ENCODE results near the gene PEAR1.

PEAR1 gene, protein sequence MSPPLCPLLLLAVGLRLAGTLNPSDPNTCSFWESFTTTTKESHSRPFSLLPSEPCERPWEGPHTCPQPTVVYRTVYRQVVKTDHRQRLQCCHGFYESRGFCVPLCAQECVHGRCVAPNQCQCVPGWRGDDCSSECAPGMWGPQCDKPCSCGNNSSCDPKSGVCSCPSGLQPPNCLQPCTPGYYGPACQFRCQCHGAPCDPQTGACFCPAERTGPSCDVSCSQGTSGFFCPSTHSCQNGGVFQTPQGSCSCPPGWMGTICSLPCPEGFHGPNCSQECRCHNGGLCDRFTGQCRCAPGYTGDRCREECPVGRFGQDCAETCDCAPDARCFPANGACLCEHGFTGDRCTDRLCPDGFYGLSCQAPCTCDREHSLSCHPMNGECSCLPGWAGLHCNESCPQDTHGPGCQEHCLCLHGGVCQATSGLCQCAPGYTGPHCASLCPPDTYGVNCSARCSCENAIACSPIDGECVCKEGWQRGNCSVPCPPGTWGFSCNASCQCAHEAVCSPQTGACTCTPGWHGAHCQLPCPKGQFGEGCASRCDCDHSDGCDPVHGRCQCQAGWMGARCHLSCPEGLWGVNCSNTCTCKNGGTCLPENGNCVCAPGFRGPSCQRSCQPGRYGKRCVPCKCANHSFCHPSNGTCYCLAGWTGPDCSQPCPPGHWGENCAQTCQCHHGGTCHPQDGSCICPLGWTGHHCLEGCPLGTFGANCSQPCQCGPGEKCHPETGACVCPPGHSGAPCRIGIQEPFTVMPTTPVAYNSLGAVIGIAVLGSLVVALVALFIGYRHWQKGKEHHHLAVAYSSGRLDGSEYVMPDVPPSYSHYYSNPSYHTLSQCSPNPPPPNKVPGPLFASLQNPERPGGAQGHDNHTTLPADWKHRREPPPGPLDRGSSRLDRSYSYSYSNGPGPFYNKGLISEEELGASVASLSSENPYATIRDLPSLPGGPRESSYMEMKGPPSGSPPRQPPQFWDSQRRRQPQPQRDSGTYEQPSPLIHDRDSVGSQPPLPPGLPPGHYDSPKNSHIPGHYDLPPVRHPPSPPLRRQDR

DNA sequence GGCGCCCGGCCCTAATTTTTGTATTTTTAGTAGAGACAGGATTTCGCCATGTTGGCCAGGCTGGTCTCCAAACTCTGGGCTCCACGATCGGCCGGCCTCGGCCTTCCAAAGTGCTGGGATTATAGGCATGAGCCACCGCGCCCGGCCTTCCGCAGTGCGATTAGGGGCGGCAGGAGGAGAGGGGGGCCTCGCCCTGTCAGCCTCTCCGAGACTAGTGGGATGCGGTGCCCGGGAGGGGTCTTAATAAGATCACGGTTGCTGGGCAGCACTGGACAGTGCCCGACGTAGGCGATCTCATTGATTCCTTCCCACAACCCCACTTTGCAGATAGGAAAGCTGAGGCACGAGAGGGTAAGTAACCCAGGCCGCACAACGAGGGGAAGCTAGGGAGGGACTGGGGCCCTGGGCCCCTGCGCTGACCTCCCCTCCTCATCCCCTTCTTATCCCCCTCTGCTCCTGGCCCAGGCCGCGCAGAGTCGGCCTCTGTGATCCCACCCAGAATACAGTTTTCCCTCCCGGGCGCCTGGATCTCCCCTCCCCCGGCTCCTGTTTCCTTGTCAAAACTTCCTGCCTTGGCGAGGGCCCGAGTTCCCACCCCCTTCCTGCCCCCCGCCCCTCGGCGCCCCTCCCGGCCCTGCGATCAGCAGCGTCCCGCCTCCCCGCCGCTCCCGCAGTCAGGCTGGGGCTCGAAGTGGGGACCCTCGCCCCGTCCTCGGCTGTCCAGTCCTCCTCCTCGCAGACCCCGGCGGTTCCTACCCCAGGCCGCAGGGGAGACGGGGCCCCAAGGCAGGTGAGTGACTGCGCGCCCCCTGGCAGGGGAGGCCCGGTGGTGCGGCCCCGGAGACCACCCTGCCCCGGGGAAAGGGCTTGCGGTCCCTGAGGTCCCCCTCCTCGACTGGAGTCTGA is at the start of gene PEAR1:
Gene PEAR1, plus strand, starts transcription at position 671 of the 906 bp plus-strand sequence. CDS start 10,209 bp downstream, outside the sequence.
- no peak for DNase-seq (ENCODE audit: low read depth)

DNA sequence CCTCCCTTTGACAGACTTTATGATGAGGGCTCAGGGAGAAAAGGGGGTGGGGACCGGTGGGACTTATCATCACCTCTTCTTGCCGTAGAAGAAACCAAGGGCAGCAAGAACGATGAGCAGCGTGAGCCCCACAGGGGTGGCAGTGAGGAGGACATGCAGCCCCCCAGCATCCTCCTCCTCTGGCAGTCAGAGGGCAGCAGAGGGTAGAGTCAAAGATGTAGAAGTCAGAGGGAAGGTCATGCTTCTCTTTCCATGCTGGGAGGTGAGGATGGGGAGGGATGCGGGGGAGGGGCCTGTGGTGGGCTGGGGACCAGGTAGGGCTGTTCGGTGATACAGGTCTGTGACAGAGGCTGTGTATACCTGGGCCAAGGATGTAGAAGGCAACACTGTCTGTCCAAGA is 49.4 kb upstream of the PEAR1 start:
- DNase-seq (ENCODE audit: low read depth) = no peak

DNA sequence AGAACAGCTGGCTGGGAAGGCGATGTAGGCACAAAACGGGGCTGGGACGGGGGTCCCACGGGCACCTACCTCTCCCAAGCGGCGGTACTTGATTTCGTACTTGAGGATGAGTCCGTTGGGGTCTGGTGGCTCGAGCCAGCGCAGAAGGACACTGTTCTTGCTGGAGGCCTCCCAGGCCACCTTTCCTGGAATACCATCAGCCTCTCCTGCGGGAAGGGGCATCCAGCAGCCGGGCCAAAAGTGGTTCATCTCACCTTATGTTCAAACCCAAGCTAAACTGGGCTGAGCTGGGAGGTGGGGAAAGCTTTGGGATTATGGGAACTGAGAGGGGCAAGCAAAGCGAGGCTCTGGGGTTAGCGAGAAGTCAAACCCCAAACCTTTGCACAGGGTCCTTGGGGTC is 48.9 kb upstream of the PEAR1 start:
- no peak for DNase-seq (ENCODE audit: low read depth)

DNA sequence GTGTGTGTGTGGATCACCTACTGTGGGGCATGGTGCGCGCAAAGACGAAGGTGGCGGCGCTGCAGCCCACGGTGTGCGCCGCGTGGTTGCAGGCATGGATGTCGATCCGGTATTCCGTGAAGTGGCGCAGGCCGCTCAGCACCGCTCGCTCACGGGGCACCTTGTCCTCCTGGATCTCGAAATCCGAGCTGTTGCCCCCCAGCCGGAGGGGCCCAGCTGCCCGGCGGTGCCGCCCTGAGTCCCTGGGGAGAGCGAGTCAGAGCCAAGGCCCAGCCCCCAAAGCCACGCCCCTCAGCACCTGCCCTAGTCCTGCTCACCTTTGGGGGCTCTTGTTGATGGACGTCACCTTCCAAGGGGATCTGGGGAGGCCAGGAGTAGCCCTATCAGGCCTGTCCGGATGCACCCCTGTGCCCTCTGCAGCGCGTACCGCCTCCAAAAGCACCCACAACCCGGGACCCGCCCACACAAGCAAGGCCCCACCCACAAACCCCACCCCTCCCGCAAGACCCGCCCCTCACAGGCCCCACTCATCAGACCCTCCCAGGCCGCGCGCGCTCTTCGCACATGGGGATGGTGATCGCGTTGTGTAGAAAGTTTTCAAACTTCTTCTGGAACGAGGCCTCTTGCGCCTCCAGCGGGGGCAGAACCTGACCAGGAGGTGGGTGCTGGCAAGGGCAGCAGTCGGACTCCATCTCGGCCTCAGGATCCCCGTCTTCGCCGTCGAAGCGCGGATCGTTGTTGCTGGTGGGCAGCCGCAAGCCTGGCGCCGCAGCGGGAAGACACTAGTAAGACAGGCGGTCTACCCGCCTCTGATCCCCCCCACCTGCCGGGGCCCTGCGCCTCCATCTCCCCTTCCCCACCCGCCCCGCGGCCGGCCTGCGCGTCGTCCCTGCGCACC is 48.2 kb upstream of the PEAR1 start:
- no peak for DNase-seq (ENCODE audit: low read depth)

DNA sequence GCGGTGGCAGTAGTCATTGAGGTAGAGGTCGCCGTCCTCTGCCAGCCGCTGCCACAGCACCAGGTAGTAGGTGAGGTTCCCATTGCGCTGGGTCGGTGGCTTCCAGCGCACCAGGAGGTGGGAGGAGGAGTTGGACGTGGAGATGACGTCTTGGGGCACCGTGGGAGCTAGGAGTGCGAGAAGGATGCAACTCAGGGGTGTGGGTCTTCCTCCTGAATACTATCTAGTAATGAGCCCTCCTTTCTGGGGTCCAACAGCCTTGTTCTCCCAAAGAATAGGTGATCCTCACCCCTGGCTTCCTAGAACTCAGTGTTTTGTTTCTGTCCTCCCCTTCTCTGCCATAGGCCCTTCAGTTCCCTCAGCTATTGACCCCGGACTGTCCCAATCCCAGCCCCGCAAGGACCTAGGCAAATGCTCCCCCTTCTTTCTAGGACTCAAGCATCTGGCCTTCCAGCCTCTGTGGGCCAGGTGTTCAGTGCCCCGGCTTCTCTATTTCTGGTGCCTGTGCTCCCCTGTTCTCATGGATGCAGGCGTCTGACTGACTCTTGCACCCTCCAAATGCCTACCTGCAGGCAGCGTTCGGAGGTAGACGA is 47.5 kb upstream of the PEAR1 start:
- DNase-seq (ENCODE audit: low read depth) = no peak

DNA sequence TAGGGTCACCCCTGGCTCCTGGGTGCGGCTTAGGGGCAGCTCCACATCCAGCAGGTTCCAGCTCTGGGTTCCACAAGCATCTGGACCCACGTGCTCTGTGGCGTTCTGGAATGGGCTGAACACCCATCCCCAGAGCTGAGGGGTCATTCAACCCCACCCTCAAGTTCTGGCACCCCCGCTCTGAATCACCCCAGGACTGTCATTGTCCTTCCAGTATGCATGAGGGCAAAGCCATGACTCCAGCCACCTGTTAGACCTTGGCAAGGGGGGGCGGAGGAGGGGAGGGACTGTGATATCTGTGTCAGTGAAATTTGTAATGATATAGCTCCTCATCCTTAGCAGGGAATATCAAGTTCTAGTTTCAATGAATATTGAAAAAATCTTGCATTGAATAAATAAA is 46.9 kb upstream of the PEAR1 start:
- DNase-seq (ENCODE audit: low read depth) = no peak

DNA sequence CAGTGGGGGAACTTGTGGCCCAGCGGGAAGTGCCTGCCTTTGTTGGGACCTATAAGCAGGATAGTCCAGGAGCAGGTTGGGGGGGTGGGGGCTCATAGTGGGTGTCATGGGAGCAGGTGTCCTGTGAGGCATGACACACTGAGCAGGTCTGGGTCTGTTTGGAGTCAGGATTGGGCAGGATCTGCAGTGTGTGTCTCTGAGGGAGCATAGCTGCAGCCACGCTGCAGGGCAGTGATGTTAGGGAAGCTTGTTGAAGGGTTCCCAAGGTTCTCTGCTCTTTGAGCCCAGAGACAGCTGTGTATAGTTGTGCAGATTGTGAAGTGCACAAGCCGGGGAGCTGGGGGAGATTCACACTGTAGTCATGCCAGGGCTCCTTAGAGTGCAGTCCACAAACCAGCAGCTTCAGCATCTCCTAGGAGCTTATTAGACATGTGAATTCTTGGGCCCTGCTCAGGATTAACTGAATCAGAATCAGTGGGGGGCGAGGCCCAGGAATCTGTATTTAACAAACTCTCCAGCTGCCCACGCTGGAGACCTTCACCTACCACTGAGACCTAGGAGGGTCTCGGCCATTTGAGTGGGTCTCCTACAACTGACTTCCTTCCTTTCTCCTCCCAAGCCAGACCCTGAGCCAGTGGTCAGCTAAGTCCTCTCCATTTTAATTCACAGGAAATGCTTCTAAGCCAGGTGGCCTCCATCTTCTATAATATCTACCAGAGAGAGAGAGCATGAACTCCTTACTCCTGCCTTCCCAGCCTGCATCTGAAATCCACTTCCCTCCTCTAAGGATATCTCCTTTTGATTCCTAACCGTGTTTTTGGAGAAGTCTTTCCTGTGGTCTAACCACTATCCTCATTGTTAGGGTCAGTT is 45.7 kb upstream of the PEAR1 start:
- no peak for DNase-seq (ENCODE audit: low read depth)

DNA sequence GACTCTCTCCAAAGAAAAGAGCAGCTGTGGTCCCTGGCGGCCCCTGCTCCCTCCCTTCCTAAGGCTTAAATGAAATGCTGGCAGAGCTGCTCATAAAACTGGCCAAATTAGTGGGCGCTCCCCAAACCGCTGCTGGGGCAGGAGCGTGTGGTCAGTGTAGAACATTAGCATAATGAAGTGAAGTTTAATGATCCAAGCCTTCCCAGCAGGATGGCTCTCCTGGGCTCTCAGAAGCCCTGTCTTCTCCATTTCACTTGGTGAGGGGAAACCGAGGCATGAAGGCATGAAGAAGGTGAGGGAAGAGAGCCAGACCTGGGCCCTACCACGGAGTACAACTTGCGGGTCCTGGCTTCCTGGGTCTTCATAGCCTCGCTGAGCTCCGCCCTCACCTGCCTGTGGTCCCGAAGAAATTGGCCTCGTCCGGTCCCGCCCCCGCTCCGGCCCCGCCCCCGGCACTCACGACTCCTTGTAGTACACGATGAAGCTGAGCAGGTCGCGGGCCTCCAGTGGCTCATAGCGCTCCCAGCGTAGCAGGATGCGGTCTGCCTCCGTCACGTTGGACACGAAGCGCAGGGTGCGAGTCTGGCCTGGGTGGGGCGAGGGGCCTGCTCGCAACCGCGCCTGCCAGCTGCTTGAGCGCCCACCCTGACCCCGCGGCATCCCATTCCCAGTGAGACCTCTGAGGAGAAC is 44.9 kb upstream of the PEAR1 start:
- no peak for DNase-seq (ENCODE audit: low read depth)

DNA sequence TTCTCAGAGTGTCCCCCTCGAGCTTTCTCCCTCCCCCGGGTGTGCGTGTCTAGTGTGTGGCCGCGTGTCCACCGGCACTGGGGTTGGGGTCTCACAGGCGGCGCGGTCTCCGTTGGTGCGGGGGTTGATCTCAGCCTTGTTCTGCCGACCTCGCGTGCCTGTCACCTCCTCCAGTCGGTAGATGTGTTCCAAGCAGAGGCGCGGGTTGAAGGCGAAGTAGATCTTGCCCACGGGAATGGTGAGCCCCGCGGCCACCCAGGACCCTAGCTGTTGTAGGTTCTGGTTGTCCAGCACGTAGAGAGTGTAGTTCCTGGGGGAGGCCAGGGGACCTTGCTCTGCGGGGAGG is 44.4 kb upstream of the PEAR1 start:
- DNase-seq (ENCODE audit: low read depth) = no peak

DNA sequence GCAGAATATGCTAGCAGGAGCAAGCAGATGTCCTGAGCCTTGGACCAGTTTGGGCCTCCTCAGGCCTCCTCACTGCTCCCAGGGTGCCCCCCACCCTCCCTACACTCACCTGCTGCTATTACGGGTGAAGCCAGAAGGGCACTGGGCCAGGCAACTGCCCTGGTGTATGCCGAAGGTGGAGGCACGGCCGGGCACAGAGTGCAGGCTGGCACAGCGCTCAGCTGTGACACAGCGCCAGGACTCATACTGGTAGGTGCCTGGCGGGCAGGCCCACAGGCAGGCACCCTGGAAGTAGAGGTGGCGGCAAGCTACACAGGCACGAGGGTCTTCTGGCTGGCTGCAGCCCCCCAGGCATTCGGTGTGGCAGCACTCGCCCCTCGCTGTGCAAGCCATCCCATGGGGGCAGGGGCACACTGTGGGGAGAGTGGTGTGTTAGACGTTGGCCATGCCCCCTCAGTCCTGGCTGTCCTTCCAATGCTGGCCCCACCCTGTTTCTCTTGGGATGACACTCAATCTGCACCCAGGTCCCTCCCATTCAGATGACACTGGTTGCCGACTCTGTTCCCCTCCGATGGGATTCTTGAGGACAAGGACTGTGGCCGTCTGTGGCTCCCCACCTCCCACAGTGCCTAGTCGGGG is 41.6 kb upstream of the PEAR1 start:
- no peak for DNase-seq (ENCODE audit: low read depth)

DNA sequence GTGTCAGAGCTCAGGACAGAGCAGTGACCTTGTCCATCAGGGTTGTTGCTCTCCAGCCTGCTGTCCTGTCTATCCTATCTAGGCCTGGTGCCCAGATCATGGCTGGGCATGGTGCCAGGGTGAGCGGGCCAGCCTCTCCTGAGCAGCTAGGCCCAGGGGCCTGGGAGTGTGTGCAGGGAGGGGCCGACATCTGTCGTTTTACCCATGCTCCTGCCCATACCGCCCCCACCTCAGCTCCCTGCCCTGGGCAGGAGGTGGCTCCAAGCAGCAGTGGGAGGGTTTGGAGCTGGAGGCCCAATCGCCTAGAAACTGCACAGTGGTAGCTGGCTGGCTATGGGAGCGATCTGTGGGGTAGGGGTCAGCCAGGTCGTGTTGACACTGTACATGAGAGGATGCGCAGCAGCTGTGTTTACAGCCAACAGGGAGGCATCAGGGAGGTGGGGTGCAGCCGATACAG is 41.1 kb upstream of the PEAR1 start:
- no peak for DNase-seq (ENCODE audit: low read depth)

DNA sequence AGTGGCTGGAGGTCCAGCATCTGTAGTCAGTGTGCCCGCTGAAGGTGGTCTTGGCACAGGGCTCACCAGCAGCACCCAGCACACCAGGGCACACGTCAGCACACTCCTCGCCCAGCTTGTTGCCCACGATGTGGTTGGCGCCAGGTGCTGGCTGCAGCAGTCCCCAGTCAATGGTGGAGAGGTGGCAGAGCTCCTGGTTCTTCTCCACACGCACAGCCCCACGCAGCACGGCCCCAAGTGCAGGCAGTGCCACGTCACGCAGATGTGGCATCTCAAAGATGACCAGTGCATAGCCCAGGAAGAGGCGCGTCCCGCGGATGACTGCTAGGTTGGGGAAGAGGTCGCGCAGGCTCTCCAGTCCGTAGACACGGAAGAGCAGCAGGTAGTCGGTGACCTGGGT is 39.8 kb upstream of the PEAR1 start:
- no peak for DNase-seq (ENCODE audit: low read depth)

DNA sequence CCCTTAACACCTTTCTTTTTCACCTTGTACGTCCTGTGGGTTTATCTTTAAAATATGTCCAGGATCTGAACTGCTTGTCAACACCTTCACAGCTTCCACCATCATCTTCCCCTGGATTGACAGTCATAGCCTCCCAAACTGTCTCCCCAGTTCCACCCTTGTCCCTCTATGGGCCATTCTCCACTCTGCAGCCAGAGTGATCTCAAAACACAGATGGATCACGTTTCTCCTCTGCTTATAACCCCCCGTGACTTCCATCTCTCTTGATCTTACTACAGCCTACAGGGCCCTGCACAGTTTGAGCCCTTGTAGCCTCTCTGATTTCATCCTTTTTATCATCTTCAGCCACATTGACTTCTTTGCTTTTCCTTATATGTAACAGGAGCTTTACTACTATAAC is 38.9 kb upstream of the PEAR1 start:
- no peak for DNase-seq (ENCODE audit: low read depth)

DNA sequence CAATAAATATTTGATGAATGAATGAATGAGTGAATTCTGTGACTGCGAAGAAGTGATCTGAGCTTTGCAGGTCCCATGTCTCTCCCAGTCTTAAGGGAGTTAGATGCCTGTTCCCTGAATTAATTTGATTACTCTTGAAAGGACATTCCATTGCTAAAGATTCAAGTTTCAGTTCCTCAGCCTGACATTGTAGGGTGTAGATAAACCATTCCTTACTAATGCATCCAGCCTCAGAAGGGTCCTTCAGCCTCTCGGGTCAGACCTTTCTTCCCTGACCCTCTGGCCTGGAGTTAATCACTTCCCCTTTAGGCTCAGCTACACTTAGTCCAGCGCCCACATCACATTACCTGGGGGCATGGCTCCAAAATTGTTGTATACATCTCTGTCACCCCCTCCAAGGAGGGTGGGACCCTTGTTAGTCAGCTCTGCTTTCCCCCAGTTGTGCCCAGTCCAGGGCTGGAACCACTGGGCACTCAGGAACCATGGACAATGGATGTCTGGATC is 37.2 kb upstream of the PEAR1 start:
- no peak for DNase-seq (ENCODE audit: low read depth)

DNA sequence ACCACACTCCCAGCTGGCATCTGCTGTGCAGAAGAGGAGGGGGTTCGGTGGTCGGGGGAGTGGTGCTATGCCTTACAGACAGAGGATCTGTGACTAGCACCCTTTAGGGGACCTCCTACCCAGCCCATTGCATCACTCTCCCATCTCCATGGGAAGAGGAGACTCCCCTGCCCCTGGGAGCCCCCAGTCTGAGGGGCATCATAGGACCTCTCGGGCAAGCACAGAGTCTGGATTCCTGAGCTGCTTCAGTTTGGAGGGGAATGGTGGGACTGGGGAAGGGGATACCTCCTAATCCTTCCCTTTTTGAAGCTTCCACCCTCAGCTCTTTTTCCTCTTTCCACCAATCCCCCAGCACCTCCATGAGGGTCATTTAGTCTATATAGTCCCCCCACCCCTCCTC is 36.0 kb upstream of the PEAR1 start:
- no peak for DNase-seq (ENCODE audit: low read depth)

DNA sequence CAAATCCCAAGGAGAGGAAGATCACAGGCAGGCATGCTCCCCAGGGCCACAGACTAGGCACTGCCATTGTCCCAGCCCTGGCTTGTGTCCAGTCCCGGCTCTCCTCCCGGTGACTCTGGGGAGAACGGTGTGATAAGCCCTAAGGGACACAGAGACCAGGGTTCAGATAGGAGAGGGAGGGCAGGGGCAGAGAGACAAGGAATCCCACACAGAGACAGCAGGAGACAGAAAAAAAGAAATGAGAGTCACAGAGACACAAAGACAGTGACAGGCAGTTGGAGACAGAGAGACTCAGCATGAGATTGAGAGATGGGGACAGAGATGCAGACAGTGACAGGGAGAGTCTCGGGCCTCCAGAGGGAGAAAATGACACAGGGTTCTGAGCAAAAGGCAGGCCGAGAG is 35.0 kb upstream of the PEAR1 start:
- DNase-seq (ENCODE audit: low read depth) = no peak

DNA sequence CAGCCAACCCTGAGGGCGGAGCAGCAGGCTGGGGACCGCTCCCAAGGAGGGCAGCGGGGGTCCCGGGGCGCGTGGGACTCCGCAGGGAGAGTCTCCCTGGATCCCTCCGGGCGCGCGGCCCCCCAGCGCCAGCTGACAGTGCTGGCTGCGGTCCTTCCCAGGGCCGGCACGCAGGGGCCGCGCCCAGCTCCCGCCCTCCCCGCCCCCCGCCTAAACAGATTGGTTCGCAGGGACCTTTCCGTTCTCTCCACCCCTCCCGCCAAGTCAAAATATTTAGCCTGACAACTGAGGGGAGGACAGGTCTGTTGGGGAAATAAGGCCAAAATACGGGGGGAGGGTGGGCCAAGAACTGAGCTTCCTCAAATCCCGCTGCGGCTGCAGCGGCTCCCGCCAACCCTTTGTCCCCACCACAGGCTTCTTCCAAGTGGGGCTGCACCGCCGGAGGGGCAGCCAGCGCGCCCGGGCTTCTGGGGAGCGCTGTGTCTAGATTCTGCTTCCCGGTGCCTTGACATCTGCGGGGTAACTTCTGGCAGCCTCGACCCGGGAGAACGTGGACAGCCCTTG is 34.5 kb upstream of the PEAR1 start, which contains the start of gene INSRR:
Gene INSRR, minus strand, starts transcription at position 159 of the 564 bp plus-strand sequence. CDS start 496 bp downstream, outside the sequence.
- no peak for DNase-seq (ENCODE audit: low read depth)
